Measurements from ENCODE around the gene CKAP2L. TPM values are rescaled to one million over a fixed set of nuclear protein-coding genes. Genes with fewer than 3 reads are reported as not detected.

CKAP2L gene
- total and polyA plus RNA-seq, 9 donors, result 5.5 to 17.9 (median 9.6) TPM

GRCh38 chr2:112782234-112782799, 17.9 kb upstream of the CKAP2L start:
- Histone ChIP-seq H3K4me3 (ENCODE audit: low read length) (no peak overlapping the region), H3K9me3 (replicated peaks; ENCODE audit: control insufficient read depth, low read depth, low read length) (no peaks in the 10 kb centered on the region), H3K27me3 (ENCODE audit: control insufficient read depth, insufficient read depth, low read length) (no peaks in the 10 kb centered on the region), H3K4me1 (ENCODE audit: control insufficient read depth, insufficient read depth, low read length) (no peaks in the 10 kb centered on the region), H3K27ac (ENCODE audit: low read length) (no peak overlapping the region), H3K36me3 (ENCODE audit: control insufficient read depth, insufficient read depth, low read length) (no peaks in the 10 kb centered on the region)
- no peak for DNase-seq
- WGBS (ENCODE audit: insufficient coverage), result 80% methylated on average over 1 of the region's 3 CpGs

- no peak for DNase-seq
- Histone ChIP-seq H3K9me3 (replicated peaks; ENCODE audit: control insufficient read depth, low read depth, low read length) (no peaks in the 10 kb centered on the region), H3K36me3 (ENCODE audit: control insufficient read depth, insufficient read depth, low read length) (no peaks in the 10 kb centered on the region), H3K27ac (ENCODE audit: low read length) (no peak overlapping the region), H3K27me3 (ENCODE audit: control insufficient read depth, insufficient read depth, low read length) (no peaks in the 10 kb centered on the region), H3K4me3 (ENCODE audit: low read length) (no peak overlapping the region), H3K4me1 (ENCODE audit: control insufficient read depth, insufficient read depth, low read length) (no peaks in the 10 kb centered on the region)
- whole genome bisulfite sequencing (ENCODE audit: insufficient coverage), result no CpG with 5 or more reads among the region's 1 CpG
These were observed 15.2 kb upstream of the CKAP2L start for GRCh38 chr2:112779598-112779997.

- Histone ChIP-seq H3K27me3 (ENCODE audit: control insufficient read depth, insufficient read depth, low read length) (no peaks in the 10 kb centered on the region), H3K36me3 (ENCODE audit: control insufficient read depth, insufficient read depth, low read length) (no peaks in the 10 kb centered on the region), H3K4me3 (ENCODE audit: low read length) (no peak overlapping the region), H3K9me3 (replicated peaks; ENCODE audit: control insufficient read depth, low read depth, low read length) (no peaks in the 10 kb centered on the region), H3K27ac (ENCODE audit: low read length) (no peak overlapping the region), H3K4me1 (ENCODE audit: control insufficient read depth, insufficient read depth, low read length) (no peaks in the 10 kb centered on the region)
- no peak for DNase-seq
These were observed 12.6 kb upstream of the CKAP2L start for GRCh38 chr2:112777036-112777435.

DNA sequence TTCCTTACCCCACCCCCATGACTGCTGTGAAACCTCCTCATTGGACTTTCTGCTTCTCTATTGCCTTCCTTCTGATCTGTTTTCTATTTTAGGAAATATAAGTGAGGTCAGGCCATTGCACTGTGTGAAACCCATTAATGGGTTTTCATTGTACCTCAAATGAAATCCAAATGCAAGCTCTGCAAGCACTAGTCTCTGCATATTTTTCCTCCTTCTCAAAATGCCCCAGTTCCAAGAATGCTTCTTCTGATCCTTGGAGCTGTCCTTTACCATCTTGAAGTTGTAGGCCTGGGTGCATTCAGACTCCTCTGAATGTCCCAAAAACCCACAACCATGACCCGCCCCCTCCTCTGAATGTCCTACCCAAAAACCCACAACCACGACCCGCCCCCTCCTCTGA, 11.7 kb upstream of the CKAP2L start:
- no CpG with 5 or more reads among the region's 3 CpGs for WGBS (ENCODE audit: insufficient coverage)
- Histone ChIP-seq H3K4me1 (ENCODE audit: control insufficient read depth, insufficient read depth, low read length) (no peaks in the 10 kb centered on the region), H3K4me3 (ENCODE audit: low read length) (no peak overlapping the region), H3K27ac (ENCODE audit: low read length) (no peak overlapping the region), H3K36me3 (ENCODE audit: control insufficient read depth, insufficient read depth, low read length) (no peaks in the 10 kb centered on the region), H3K9me3 (replicated peaks; ENCODE audit: control insufficient read depth, low read depth, low read length) (no peaks in the 10 kb centered on the region), H3K27me3 (ENCODE audit: control insufficient read depth, insufficient read depth, low read length) (no peaks in the 10 kb centered on the region)
- no peak for DNase-seq

DNA sequence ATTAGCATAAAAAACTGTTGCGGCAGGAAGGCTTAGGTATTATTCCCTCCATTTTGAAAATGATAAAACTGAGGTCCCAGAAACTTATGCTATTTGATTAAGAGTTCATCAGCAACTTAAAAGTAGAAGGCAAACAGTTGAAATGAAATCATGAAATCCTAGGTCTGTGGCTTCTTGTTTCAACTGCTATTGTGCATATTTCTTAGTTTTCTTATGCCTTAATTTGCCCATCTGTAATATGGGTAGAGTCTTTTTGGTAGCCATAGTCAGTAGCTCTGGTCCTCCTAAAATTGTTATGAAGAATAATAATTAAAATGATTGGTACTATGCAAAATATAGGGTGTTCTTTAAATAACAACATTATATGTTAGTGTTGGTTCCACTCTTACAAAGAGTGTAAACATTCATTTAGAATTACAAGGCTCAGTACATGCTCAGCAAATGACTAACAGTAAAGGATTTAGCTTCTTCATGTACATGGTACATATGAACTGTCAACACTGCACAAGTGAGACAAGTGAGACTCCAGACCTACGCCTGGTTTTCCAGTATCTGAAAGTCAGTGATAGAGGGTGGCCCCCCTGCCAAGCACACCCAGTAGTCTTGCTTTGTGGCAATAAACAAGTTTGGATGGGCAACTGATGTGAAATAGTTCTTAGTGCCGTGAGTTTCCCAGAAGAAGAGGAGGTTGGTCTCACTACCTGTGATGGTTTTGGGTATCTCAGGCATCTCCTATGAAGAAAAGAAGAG, 10.3 kb upstream of the CKAP2L start:
- no peak overlapping the region for H3K27ac ChIP-seq (ENCODE audit: low read length)
- WGBS (ENCODE audit: insufficient coverage), result 92% methylated on average over 2 of the region's 3 CpGs
- no peak overlapping the region for H3K4me3 ChIP-seq (ENCODE audit: low read length)
- no peaks in the 10 kb centered on the region for H3K4me1 ChIP-seq (ENCODE audit: control insufficient read depth, insufficient read depth, low read length)
- DNase-seq, result no peak
- no peaks in the 10 kb centered on the region for H3K36me3 ChIP-seq (ENCODE audit: control insufficient read depth, insufficient read depth, low read length)
- H3K27me3 ChIP-seq (ENCODE audit: control insufficient read depth, insufficient read depth, low read length), result no peaks in the 10 kb centered on the region
- no peaks in the 10 kb centered on the region for H3K9me3 ChIP-seq (replicated peaks; ENCODE audit: control insufficient read depth, low read depth, low read length)

DNA sequence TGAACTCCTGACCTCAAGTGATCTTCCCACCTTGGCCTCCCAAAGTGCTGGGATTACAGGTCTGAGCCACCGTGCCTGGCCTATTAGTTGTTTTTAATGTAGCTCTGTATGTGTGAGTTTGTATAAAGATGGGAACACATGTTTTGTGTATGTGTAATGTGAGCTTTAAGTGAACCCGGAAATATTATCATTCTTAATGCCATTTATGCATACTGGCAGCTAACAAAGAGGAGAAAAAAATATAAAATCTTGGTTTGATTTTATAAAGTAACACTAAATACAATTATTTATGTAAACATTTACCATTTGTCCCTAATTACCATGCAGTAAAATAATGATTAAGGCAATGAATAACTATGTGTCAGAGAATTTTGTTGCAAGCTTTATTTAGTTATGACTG, 9.1 kb upstream of the CKAP2L start:
- WGBS (ENCODE audit: insufficient coverage), result no CpG with 5 or more reads among the region's 2 CpGs
- DNase-seq, result no peak
- Histone ChIP-seq H3K27ac (ENCODE audit: low read length) (no peak overlapping the region), H3K4me3 (ENCODE audit: low read length) (no peak overlapping the region), H3K27me3 (ENCODE audit: control insufficient read depth, insufficient read depth, low read length) (no peaks in the 10 kb centered on the region), H3K9me3 (replicated peaks; ENCODE audit: control insufficient read depth, low read depth, low read length) (no peaks in the 10 kb centered on the region), H3K36me3 (ENCODE audit: control insufficient read depth, insufficient read depth, low read length) (no peaks in the 10 kb centered on the region), H3K4me1 (ENCODE audit: control insufficient read depth, insufficient read depth, low read length) (no peaks in the 10 kb centered on the region)

- H3K4me3 ChIP-seq (ENCODE audit: low read length), result no peak overlapping the region
- no peaks in the 10 kb centered on the region for H3K27me3 ChIP-seq (ENCODE audit: control insufficient read depth, insufficient read depth, low read length)
- no peak overlapping the region for H3K27ac ChIP-seq (ENCODE audit: low read length)
- 100% methylated on average over 1 of the region's 2 CpGs for WGBS (ENCODE audit: insufficient coverage)
- no peaks in the 10 kb centered on the region for H3K9me3 ChIP-seq (replicated peaks; ENCODE audit: control insufficient read depth, low read depth, low read length)
- no peaks in the 10 kb centered on the region for H3K4me1 ChIP-seq (ENCODE audit: control insufficient read depth, insufficient read depth, low read length)
- DNase-seq, result no peak
- no peaks in the 10 kb centered on the region for H3K36me3 ChIP-seq (ENCODE audit: control insufficient read depth, insufficient read depth, low read length)
These were observed 8.6 kb upstream of the CKAP2L start for GRCh38 chr2:112772911-112773475.

- H3K4me1 ChIP-seq (ENCODE audit: control insufficient read depth, insufficient read depth, low read length), result no peaks in the 10 kb centered on the region
- H3K27ac ChIP-seq (ENCODE audit: low read length), result no peak overlapping the region
- no peaks in the 10 kb centered on the region for H3K36me3 ChIP-seq (ENCODE audit: control insufficient read depth, insufficient read depth, low read length)
- peak; percentile 49 for DNase-seq
- no peaks in the 10 kb centered on the region for H3K27me3 ChIP-seq (ENCODE audit: control insufficient read depth, insufficient read depth, low read length)
- WGBS (ENCODE audit: insufficient coverage), result 45% methylated on average over 1 of the region's 4 CpGs
- no peaks in the 10 kb centered on the region for H3K9me3 ChIP-seq (replicated peaks; ENCODE audit: control insufficient read depth, low read depth, low read length)
- H3K4me3 ChIP-seq (ENCODE audit: low read length), result no peak overlapping the region
These were observed 7.9 kb upstream of the CKAP2L start for GRCh38 chr2:112772322-112772721.

DNA sequence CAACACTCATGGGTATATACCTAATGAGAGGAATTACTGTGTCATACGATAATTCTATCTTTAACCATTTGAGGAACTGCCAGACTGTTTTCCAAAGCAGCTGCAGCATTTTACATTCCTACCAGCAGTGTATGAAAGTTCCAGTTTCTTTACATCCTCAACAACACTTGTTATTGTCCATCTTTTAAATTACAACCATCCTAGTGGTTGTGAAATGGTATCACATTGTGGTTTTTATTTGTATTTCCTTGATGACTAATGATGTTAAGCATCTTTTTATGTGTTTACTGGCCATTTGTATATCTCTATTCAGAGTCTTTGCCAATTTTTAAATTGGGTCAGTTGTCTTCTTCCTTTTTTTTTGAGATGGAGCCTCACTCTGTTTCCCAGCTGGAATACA, 4.0 kb upstream of the CKAP2L start:
- Histone ChIP-seq H3K27ac (ENCODE audit: low read length) (no peak overlapping the region), H3K36me3 (ENCODE audit: control insufficient read depth, insufficient read depth, low read length) (no peaks in the 10 kb centered on the region), H3K4me3 (ENCODE audit: low read length) (no peak overlapping the region), H3K9me3 (replicated peaks; ENCODE audit: control insufficient read depth, low read depth, low read length) (no peaks in the 10 kb centered on the region), H3K4me1 (ENCODE audit: control insufficient read depth, insufficient read depth, low read length) (peaks cover 6% of the 10 kb centered on the region), H3K27me3 (ENCODE audit: control insufficient read depth, insufficient read depth, low read length) (no peaks in the 10 kb centered on the region)
- no peak for DNase-seq
- WGBS (ENCODE audit: insufficient coverage), result no CpG with 5 or more reads among the region's 1 CpG

- DNase-seq, result peak; percentile 14
- H3K27ac ChIP-seq (ENCODE audit: low read length), result no peak overlapping the region
- H3K36me3 ChIP-seq (ENCODE audit: control insufficient read depth, insufficient read depth, low read length), result no peaks in the 10 kb centered on the region
- no peaks in the 10 kb centered on the region for H3K27me3 ChIP-seq (ENCODE audit: control insufficient read depth, insufficient read depth, low read length)
- peaks cover 8% of the 10 kb centered on the region for H3K4me1 ChIP-seq (ENCODE audit: control insufficient read depth, insufficient read depth, low read length)
- H3K4me3 ChIP-seq (ENCODE audit: low read length), result no peak overlapping the region
- 75% methylated on average over 2 of the region's 6 CpGs for WGBS (ENCODE audit: insufficient coverage)
- no peaks in the 10 kb centered on the region for H3K9me3 ChIP-seq (replicated peaks; ENCODE audit: control insufficient read depth, low read depth, low read length)
These were observed 3.4 kb upstream of the CKAP2L start for GRCh38 chr2:112767693-112768330.
